Omental fat pad (tissue), 4 donors: ENCODE measurements around the gene TP53I11. TPM values are rescaled to one million over a fixed set of nuclear protein-coding genes. Genes with fewer than 3 reads are reported as not detected.

Experiments
- ATAC-seq: fragments of 150-250 bp; one replicate; pipeline ENCODE4 v1.9.1; 2016; ENCODE audit warnings: mild to moderate bottlenecking, moderate library complexity; ENCODE audit not compliant: low FRiP score
- DNase-seq: peaks from one replicate; pipeline ENCODE4 v3.0.0-alpha.2; 2019; ENCODE audit warnings: low spot score
- total RNA-seq, 4 donors: library from RNA; depleted of rRNA; stranded (reverse); fragments of >200 nt; gene quantifications; one replicate each; pipeline ENCODE4 v1.1.0, GENCODE V29; 2016
- TF ChIP-seq, protein P1 (sequence below), 3 donors: fragments of 450-650 bp; IDR thresholded peaks; one replicate each; pipeline ENCODE4 v1.5.1; 2016 to 2017; ENCODE audit warnings: antibody characterized with exemption in 3 of 3, mild to moderate bottlenecking in 3 of 3, moderate library complexity in 2 of 3

TP53I11 gene
- total RNA-seq, 4 donors from 2014 or later, result 64.4 to 175 (median 99.1) TPM

DNA sequence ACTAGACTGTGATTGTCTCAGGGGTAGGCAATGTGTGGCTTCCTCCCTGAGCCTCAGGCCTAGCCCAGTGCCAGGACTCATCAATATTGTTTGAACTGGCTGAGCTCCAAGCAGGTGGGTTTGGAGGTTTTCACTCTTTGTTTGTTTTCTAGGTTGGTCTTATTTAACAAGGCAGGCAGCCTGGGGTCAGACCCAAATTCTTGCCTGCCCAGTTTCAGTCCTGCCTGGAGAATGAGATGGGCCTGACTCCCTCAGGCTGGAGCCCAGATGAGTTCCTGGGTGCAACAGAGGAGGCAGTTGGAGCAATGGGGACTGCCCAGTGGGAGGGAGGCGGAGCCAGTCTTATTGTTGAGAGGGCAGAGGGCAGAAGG is 28.3 kb upstream of the TP53I11 start:
- ATAC-seq (no peak), DNase-seq (no peak)
- TF ChIP-seq, protein P1, sequence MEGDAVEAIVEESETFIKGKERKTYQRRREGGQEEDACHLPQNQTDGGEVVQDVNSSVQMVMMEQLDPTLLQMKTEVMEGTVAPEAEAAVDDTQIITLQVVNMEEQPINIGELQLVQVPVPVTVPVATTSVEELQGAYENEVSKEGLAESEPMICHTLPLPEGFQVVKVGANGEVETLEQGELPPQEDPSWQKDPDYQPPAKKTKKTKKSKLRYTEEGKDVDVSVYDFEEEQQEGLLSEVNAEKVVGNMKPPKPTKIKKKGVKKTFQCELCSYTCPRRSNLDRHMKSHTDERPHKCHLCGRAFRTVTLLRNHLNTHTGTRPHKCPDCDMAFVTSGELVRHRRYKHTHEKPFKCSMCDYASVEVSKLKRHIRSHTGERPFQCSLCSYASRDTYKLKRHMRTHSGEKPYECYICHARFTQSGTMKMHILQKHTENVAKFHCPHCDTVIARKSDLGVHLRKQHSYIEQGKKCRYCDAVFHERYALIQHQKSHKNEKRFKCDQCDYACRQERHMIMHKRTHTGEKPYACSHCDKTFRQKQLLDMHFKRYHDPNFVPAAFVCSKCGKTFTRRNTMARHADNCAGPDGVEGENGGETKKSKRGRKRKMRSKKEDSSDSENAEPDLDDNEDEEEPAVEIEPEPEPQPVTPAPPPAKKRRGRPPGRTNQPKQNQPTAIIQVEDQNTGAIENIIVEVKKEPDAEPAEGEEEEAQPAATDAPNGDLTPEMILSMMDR (IDR thresholded peaks at IDR 0.05), result no peak

DNA sequence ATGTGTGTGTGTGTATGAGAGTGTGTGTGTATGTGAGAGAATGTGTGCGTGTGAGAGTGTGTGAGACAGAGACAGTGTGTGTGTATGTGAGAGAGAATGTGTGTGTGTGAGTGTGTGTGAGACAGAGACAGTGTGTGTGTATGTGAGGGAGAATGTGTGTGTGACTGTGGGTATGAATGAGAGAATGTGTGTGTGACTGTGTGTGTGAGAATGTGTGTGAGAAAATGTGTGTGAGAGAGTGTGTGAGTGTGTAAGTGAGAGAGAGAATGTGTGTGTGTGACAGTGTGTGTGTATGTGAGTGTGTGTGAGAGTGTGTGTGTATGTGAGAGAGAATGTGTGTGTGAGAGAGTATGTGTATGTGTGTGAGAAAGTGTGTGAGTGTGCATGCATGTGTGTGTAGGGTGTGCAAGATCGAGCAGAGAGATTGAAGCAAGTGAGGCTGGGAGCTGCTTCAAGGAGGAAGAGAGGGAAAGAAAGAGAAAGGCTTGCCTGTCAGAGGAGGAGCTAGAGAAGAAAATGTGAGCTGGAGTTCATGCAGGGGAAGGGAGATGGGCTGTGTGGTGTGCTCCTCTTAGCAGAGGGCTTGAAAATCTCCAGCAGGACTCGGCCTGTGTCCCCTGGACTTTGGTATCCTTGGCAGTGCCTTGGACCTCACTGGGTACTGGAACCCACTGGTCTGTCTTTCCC is 27.7 kb upstream of the TP53I11 start:
- DNase-seq, result no peak
- ATAC-seq, result no peak

DNA sequence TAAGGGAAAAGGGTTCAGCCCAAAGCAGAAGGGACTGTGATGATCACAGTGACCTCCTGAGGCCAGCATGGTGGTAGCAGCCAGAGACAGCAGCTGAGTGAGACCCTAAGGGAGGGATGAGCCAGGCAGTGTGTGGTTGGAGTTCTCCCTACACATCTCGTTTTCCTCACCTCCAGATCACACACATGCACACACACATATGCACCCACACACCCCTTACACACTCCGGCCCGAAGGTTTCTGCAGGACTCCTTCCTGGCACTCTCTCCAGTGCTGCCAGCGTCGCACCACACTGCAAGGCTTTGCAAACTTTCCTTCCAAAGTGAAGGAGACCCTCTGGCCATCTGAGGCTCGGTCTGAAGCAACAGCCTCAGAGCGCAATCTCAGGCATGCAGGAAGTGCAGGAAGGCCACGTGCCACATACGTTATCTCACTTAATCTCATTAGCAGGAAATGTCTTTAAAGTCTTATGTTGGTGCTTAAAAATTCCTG is 26.9 kb upstream of the TP53I11 start:
- DNase-seq (no peak), ATAC-seq (no peak)
- TF ChIP-seq, protein P1 (IDR thresholded peaks at IDR 0.05), result no peak

More for the DNA sequence above, 27.7 kb upstream of the TP53I11 start:
- TF ChIP-seq, protein P1 (IDR thresholded peaks at IDR 0.05), result no peak

DNA sequence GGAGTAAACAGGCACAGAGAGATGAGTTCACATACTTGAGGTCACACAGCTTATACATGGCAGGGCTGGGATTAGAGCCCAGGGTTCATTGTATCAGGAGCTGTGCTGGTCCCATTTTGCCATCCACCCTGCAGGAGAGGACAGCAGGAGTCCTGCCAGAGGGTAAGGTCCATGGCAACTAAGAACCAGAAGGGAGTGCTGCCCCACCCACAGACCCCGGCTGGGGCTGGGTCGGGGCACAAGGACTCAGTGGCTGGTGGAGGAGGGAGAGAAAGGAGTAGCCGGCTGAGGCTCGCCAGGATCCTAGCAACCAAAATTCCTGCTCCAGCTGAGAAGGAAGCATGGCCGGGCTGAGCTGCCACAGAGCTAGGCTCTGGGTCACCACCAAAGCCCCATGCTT is 25.9 kb upstream of the TP53I11 start:
- TF ChIP-seq, protein P1 (IDR thresholded peaks at IDR 0.05), result no peak
- DNase-seq, result no peak
- no peak for ATAC-seq

DNA sequence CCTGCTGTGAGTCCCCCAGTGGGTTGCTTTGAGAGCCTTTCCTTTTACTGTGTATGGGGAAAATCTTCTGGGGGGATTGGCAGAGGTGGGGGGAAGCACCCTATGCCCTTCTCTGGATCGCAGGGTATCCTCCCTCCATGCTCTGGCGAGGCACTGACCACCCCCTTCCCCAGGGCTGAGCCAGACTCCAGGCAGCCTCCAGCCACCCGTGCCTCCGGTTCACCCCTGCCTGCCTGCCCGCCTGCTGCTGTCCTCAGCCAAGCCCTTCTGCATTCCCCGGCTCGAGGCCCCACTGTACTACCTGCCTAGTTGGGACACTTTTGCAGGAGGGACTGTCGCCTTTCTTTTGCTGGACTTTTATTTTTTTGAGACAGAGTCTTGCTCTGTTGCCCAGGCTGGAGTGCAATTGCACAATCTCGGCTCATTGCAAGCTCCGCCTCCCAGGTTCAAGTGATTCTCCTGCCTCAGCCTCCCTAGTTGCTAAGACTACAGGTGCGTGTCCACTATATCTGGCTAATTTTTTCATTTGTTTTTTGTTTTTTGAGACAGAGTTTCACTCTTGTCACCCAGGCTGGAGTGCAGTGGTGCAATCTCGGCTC is 23.8 kb upstream of the TP53I11 start:
- DNase-seq (no peak), ATAC-seq (no peak)
- TF ChIP-seq, protein P1 (IDR thresholded peaks at IDR 0.05), result no peak

DNA sequence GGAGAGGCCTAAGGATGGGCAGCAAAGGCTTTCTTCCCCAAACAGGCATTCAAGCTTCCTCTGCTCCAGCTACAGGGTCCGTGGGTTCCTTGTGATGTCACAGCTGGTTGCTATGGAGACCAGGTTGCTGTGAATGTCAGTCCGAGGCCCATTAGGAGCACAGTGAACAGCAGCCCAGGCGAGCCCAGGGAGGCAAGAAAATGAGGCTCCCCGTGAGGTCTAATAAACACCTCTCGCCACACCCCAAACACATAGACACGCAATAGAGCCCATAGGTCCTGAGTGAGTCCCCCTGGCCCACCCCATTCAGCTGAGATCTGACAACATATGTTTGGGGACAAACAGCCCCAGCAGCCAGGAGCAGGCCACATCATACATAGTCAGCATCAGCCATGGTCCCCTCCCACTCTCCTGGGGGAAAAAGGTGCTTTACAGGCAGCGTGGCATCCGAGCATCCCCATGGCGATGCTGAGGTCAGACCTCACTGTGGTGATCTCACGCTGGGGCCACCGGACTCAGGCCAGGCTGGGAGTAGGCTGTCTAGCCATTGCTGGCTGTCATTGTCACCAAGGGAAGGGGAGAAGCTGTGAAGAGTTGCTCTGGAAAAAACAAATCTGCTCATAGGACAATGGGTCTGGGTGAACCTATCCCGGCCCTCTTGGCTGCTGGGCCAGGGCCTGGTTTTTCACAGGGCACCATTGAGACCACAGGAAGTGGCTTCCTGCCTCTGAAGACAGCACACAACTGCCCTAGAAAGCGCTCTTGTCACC is 23.1 kb upstream of the TP53I11 start:
- ATAC-seq, result no peak
- no peak for DNase-seq
- TF ChIP-seq, protein P1 (IDR thresholded peaks at IDR 0.05), result no peak
